Activated naive CD8-positive, alpha-beta T cell treated with anti-CD3 and anti-CD28 coated beads, Interleukin-2, amount 50 U/mL, for 24 hours (primary cell): ENCODE results near the gene TSPAN9.

Experiments used
- ATAC-seq: fragments of 150-1000 bp; cut with Tn5 transposase; one replicate; pipeline ENCODE4 v1.10.0; 2021
- DNase-seq: peaks from one replicate; pipeline ENCODE4 v3.0.0; 2021
- H3K27ac Mint-ChIP-seq: one replicate; pipeline ENCODE4 v1.8.0; 2021; ENCODE audit warnings: mild to moderate bottlenecking, mixed read lengths
- H3K27me3 Mint-ChIP-seq: one replicate; pipeline ENCODE4 v1.8.0; 2021; ENCODE audit warnings: mixed read lengths
- H3K36me3 Mint-ChIP-seq: one replicate; pipeline ENCODE4 v1.8.0; 2021; ENCODE audit warnings: low read depth, mixed read lengths
- H3K4me1 Mint-ChIP-seq: one replicate; pipeline ENCODE4 v1.8.0; 2021; ENCODE audit warnings: mixed read lengths
- H3K4me3 Mint-ChIP-seq: one replicate; pipeline ENCODE4 v1.8.0; 2021; ENCODE audit warnings: mild to moderate bottlenecking, moderate library complexity, mixed read lengths
- H3K9me3 Mint-ChIP-seq: one replicate; pipeline ENCODE4 v1.8.0; 2021; ENCODE audit warnings: mixed read lengths

Gene TSPAN9

DNA sequence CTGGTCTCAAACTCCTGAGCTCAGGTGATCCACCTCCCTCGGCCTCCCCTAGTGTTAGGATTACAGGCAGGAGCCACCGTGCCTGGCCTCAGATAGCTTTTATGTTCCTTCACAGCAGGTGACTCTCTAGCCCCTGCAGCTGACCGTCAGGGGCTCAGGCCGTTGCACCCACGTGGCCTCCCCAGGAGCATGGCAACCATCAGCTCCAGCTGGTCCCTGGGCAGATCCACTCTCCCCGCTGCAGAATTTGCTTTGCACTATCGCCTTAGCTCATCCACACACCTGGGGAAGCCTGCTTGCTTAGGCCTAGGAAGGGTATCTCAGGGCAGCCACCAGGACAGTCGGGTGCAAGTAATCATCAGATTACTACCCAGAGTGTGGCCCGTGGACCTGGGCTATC lies 62.6 kb downstream of the TSPAN9 start:
- no peak for DNase-seq
- no peaks in the 10 kb centered on the region for H3K4me1 Mint-ChIP-seq

DNA sequence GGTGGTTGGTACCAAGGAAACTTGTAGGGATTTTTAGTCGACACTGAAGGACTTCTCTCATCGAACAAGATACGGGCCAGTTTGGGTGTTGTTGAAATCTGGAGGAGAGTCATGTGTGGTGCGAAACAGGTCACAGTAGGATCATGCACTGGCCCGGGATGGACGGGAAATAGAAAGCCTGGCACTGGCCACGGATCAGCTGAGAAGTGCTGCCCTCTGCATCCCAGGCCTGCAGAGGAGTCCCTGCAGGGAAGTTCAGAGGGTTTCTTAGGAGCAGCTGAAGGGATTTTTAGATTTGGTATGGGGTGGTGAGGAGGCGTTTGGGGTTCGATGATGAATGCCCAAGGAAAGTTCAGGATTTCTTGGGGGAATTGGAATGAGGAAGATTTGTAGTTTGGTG lies 63.1 kb downstream of the TSPAN9 start:
- H3K4me1 Mint-ChIP-seq, result no peaks in the 10 kb centered on the region
- no peak for ATAC-seq
- DNase-seq, result no peak
- peaks cover 13% of the 10 kb centered on the region for H3K27me3 Mint-ChIP-seq
- no peak overlapping the region for H3K27ac Mint-ChIP-seq
- no peaks in the 10 kb centered on the region for H3K36me3 Mint-ChIP-seq
- H3K9me3 Mint-ChIP-seq, result no peaks in the 10 kb centered on the region
- H3K4me3 Mint-ChIP-seq, result no peak overlapping the region

More for the DNA sequence above, 62.6 kb downstream of the TSPAN9 start:
- Mint-ChIP-seq H3K9me3 (no peaks in the 10 kb centered on the region), H3K27ac (no peak overlapping the region), H3K36me3 (no peaks in the 10 kb centered on the region), H3K4me3 (no peak overlapping the region), H3K27me3 (peaks cover 11% of the 10 kb centered on the region)
- ATAC-seq, result no peak

DNA sequence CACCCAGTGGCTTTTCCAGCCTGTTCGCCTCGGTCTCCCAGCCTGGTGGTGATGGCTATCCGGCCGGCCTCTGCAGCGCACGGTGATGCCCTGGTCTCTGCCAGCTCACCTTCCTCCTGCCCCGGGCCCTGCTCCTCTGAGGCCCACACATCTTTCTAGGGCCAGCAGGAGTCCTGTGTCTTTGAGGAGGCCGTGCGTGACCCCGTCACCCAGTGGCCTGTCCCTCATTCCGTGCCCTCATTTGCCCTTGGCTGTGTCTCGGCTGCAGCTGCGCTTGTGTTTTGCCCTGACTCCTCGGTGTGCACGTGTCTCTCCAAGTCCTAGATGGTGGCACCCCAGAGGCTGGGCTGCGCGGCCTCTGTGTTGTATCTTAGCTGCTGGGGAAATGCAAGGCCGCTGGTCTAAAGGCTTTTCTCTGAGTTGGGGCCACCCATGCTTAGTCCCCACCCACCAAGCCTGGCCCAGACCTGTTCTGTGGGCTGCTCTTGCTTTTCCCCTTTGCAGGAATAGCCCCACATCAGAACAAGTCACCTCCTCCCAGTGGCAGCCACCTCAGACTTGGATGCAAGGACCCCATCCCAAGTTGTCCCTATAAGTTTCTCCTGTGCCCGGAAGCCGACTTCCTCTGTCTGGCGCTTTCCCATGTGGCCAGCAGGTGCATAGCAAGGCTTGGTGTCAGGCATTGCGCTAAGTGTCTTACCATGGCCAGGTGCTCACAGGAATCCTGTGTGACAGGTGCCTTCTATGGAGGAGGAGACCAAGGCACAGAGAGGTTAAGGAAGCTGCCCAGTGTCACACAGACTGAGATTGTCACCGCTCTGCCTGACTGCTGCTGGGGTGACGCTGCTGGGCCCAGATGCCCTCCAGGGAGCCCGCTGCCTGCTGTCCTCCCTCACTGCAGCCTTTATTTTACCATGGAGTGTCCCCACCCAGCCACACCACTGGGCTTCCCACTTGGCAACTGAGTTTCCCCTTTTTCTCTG lies 64.5 kb downstream of the TSPAN9 start:
- no peaks in the 10 kb centered on the region for H3K36me3 Mint-ChIP-seq
- H3K4me1 Mint-ChIP-seq, result no peaks in the 10 kb centered on the region
- peaks cover 11% of the 10 kb centered on the region for H3K27me3 Mint-ChIP-seq
- H3K9me3 Mint-ChIP-seq, result no peaks in the 10 kb centered on the region
- no peak overlapping the region for H3K27ac Mint-ChIP-seq
- ATAC-seq (no peak), DNase-seq (no peak)
- H3K4me3 Mint-ChIP-seq, result no peak overlapping the region

DNA sequence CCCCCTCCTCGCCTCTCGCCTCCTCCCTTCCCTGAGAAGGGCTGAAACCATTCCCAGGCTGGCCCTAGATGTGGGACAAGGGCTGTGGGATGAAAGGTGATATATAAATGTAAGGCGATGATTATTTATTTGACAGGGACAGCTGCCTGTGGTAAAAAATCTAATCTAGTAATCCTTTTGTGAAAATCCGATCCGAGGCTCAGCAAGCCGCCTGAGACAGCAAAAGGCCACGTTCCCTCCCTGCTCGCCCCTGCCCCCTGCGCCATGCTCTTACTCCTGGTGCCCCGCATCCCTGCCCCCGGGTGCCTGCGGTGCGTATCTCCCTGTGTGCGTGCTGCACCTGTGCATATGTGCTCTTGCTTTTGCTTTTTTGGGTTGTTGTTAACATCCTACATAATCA lies 65.2 kb downstream of the TSPAN9 start:
- DNase-seq (no peak), ATAC-seq (no peak)
- Mint-ChIP-seq H3K4me1 (no peaks in the 10 kb centered on the region), H3K27ac (no peak overlapping the region), H3K9me3 (no peaks in the 10 kb centered on the region), H3K36me3 (no peaks in the 10 kb centered on the region), H3K4me3 (no peak overlapping the region), H3K27me3 (peaks cover 9% of the 10 kb centered on the region)

DNA sequence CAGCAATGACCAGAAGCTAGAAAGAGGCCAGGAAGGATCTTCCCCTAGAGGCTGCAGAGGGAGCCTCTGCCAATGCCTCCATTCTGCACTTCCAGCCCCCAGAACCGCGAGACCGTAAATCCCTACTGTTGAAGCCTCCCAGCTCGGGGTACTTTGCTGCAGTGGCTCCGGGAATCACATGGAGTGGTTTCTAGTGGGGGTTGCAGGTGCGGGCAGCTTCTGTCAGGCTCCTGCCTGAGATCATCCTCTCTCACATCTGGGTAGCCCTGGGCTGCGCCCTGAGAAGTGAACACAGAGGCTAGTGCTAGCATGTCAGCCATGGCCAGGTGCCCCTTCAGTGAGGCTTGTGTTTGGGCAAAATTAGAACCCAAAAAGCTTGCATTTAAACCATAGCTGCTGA lies 67.3 kb downstream of the TSPAN9 start:
- DNase-seq (no peak), ATAC-seq (no peak)
- Mint-ChIP-seq H3K27me3 (peaks cover 8% of the 10 kb centered on the region), H3K27ac (no peak overlapping the region), H3K9me3 (no peaks in the 10 kb centered on the region), H3K4me1 (no peaks in the 10 kb centered on the region), H3K36me3 (no peaks in the 10 kb centered on the region), H3K4me3 (no peak overlapping the region)

GRCh38 chr12:3145033-3145432 lies 67.9 kb downstream of the TSPAN9 start:
- no peaks in the 10 kb centered on the region for H3K9me3 Mint-ChIP-seq
- no peak overlapping the region for H3K27ac Mint-ChIP-seq
- ATAC-seq (no peak), DNase-seq (no peak)
- no peaks in the 10 kb centered on the region for H3K4me1 Mint-ChIP-seq
- no peak overlapping the region for H3K4me3 Mint-ChIP-seq
- H3K36me3 Mint-ChIP-seq, result no peaks in the 10 kb centered on the region
- H3K27me3 Mint-ChIP-seq, result peaks cover 8% of the 10 kb centered on the region

- DNase-seq, result no peak
- H3K27ac Mint-ChIP-seq, result no peak overlapping the region
- peaks cover 6% of the 10 kb centered on the region for H3K27me3 Mint-ChIP-seq
- H3K4me1 Mint-ChIP-seq, result no peaks in the 10 kb centered on the region
- ATAC-seq, result no peak
- H3K4me3 Mint-ChIP-seq, result no peak overlapping the region
- no peaks in the 10 kb centered on the region for H3K9me3 Mint-ChIP-seq
- no peaks in the 10 kb centered on the region for H3K36me3 Mint-ChIP-seq
Measured at GRCh38 chr12:3145546-3146310, 68.5 kb downstream of the TSPAN9 start.

- Mint-ChIP-seq H3K36me3 (no peaks in the 10 kb centered on the region), H3K4me1 (no peaks in the 10 kb centered on the region), H3K27me3 (peaks cover 6% of the 10 kb centered on the region), H3K4me3 (no peak overlapping the region), H3K9me3 (no peaks in the 10 kb centered on the region), H3K27ac (no peak overlapping the region)
- no peak for ATAC-seq
- DNase-seq, result no peak
Measured at GRCh38 chr12:3147260-3147659, 70.1 kb downstream of the TSPAN9 start.

GRCh38 chr12:3148366-3149000 lies 71.3 kb downstream of the TSPAN9 start:
- no peak for ATAC-seq
- H3K4me1 Mint-ChIP-seq, result peaks cover 5% of the 10 kb centered on the region

DNA sequence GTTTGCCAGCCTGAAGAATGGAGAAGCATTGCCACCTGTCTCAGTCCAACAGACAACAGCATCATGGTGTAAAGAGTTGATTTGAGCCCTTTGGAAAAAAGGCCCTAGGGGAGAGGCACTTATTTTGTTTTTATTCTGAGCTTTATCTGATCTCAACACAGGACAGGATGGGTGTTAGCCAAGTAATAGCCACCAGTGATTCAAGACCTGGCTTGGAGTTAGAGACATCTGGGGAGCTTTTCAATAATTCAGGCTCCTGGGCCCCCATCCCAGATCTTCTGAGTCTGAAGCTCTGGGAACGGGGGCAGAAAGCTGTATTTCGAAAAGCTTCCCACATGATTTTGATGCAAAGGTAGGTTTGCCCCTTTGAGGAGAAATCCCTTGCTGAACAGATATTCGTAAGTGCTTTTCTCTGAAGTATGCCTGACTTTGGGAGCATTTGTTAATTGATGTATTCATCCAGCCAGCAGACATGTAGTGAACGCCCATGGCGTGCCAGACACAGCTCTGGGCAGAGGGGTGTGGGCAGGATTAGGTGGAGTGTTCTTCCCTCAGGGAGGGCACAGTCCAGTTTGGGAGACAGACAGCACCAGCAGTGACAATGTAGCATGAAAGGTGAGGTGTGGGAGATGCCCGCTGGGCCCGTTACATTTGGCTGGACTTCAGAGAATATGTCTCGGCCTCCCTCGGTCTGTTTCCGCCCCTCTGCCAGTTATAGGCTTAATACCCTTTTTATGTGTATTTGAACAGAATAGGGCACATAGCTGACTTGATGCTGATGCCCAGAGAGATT lies 72.5 kb downstream of the TSPAN9 start:
- Mint-ChIP-seq H3K27me3 (peaks cover 6% of the 10 kb centered on the region), H3K4me3 (no peak overlapping the region), H3K36me3 (no peaks in the 10 kb centered on the region), H3K27ac (no peak overlapping the region), H3K9me3 (no peaks in the 10 kb centered on the region), H3K4me1 (peaks cover 5% of the 10 kb centered on the region)
- no peak for ATAC-seq
- DNase-seq, result no peak

More at GRCh38 chr12:3148366-3149000, 71.3 kb downstream of the TSPAN9 start:
- Mint-ChIP-seq H3K36me3 (no peaks in the 10 kb centered on the region), H3K27me3 (peaks cover 6% of the 10 kb centered on the region), H3K4me3 (no peak overlapping the region), H3K27ac (no peak overlapping the region), H3K9me3 (no peaks in the 10 kb centered on the region)
- DNase-seq, result no peak

DNA sequence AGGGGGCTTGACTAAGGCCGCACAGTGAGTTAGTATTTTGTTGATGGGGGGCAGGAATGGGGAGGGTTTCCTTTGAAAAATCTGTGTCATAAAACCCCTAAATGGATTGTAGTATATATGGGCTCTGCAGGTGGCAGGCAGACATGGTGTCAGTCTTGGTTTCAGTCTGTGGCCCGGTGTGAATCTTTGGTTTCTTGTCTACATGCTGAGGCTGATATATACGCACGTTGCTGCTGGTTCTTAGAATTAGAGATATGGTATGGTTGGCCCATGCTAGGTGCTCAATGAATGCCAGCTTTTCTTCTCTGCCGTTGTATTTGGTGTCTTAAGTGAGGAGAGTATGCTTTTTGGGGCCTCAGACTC lies 73.1 kb downstream of the TSPAN9 start:
- ATAC-seq (no peak), DNase-seq (no peak)
- no peak overlapping the region for H3K27ac Mint-ChIP-seq
- H3K36me3 Mint-ChIP-seq, result no peaks in the 10 kb centered on the region
- peaks cover 5% of the 10 kb centered on the region for H3K4me1 Mint-ChIP-seq
- no peak overlapping the region for H3K4me3 Mint-ChIP-seq
- H3K27me3 Mint-ChIP-seq, result peaks cover 4% of the 10 kb centered on the region
- H3K9me3 Mint-ChIP-seq, result no peaks in the 10 kb centered on the region

GRCh38 chr12:3150931-3151835 lies 74.0 kb downstream of the TSPAN9 start:
- Mint-ChIP-seq H3K4me3 (no peak overlapping the region), H3K9me3 (no peaks in the 10 kb centered on the region), H3K27me3 (peaks cover 3% of the 10 kb centered on the region), H3K36me3 (no peaks in the 10 kb centered on the region), H3K27ac (no peak overlapping the region), H3K4me1 (peaks cover 5% of the 10 kb centered on the region)
- DNase-seq (no peak), ATAC-seq (no peak)

DNA sequence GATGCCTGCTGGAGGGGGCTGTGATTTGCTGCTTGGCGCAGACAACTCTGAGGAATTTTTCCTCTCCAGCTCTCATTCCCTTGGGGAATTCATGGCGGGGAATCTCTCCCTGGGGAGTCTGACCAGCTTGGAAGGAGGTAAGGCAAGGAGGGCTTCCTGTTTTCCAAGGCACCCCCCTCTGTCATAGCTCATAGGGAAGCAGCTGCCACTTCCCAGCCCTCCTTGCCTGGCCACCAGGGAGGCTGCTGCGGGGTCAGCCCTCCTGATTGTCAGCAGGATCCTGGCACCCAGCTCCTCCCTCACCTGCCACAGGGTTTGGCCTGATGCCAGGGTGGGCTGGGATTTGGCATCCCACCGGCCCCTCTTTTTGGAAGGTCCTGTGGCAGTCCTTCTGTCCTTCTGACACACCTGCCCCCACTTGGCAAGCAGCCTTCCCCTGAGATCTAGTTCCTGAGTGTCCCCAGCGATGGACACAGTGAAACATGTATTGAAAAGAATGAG lies 74.9 kb downstream of the TSPAN9 start:
- H3K9me3 Mint-ChIP-seq, result no peaks in the 10 kb centered on the region
- no peak overlapping the region for H3K27ac Mint-ChIP-seq
- no peaks in the 10 kb centered on the region for H3K27me3 Mint-ChIP-seq
- DNase-seq (no peak), ATAC-seq (no peak)
- H3K4me3 Mint-ChIP-seq, result no peak overlapping the region
- H3K4me1 Mint-ChIP-seq, result peaks cover 5% of the 10 kb centered on the region
- H3K36me3 Mint-ChIP-seq, result no peaks in the 10 kb centered on the region
